ENCODE data around the gene RHBDF2. TPM values are rescaled to one million over a fixed set of nuclear protein-coding genes. Genes with fewer than 3 reads are reported as not detected.

RHBDF2 gene
- total RNA-seq, 2 experiments from 2014 or later: 144 to 173 TPM

DNA sequence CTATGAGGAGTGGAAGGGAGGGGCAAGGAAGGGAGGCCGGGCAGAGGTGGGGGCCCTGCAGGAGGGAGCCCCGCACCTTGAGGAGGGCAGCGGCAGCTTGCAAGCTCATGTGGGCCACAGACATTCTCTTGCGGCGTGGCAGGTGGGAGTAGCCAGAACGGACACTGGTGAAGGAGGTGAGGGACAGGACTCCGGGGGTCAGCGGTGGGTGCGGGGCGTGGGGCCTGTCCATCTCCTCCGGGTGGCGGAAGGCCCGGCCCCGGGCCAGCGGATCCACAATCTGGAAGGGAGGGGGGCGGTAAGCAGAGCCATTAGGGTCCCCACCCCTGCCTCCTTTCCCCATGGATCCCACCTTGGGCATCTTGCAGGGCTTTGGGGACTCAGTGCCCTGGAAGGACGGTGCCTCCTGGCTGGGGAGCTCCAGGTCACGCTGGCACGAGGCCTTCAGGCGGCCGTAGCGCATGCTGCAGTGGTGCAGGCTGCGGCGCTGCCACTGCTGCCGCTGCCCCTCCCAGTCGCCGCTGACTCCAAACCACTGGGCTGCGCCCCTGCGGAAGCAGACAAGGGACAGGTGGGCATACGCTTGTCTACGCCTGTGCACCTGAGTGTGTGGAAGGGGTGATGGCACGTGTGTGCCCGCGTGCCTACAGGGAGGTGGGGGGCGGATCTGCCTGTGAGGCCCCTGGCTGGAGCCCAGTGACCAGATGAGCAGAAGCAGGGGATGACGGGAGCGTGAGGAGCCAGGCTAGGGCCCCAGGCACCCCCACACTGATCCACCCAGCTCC is 22.3 kb downstream of the RHBDF2 start:
- TSS peak; percentile 6 for BruUV-seq (replicated peaks)
- Histone ChIP-seq H2AFZ (ENCODE audit: low read length) (no peak overlapping the region), H3K36me3 (ENCODE audit: insufficient read depth, low read length) (peaks cover 60% of the 10 kb centered on the region), H3K4me1 (ENCODE audit: insufficient read depth, low read length, poor library complexity, severe bottlenecking) (peaks cover 61% of the 10 kb centered on the region), H3K79me2 (ENCODE audit: insufficient read depth, low read depth, low read length) (peaks cover 6% of the 10 kb centered on the region; the same call in 1 of the 2 replicates), H3K4me3 (ENCODE audit: low read depth, low read length, poor library complexity, severe bottlenecking) (peak overlapping the region; percentile 49), H3K9me2 (ENCODE audit: insufficient read depth, low read length) (no peaks in the 10 kb centered on the region), H3K27ac (ENCODE audit: low read depth, low read length, poor library complexity, severe bottlenecking) (peak overlapping the region; percentile 95), H3K9me3 (ENCODE audit: low read length) (no peaks in the 10 kb centered on the region), H3K4me2 (ENCODE audit: low read length) (peak overlapping the region; percentile 63), H4K20me1 (ENCODE audit: insufficient read depth, low read length) (no peaks in the 10 kb centered on the region)
- ChIA-PET POLR2A (interaction anchor here (0.6 to 1.3 kb wide), 5 partner anchors 8 to 34 kb away, joined by 3 read pairs; partner anchors contain the start of gene AANAT), CTCF (ENCODE audit: unreplicated experiment) (no interaction called here)
- DNase-seq (ENCODE audit: low spot score): no peak
- TF ChIP-seq, protein P1, sequence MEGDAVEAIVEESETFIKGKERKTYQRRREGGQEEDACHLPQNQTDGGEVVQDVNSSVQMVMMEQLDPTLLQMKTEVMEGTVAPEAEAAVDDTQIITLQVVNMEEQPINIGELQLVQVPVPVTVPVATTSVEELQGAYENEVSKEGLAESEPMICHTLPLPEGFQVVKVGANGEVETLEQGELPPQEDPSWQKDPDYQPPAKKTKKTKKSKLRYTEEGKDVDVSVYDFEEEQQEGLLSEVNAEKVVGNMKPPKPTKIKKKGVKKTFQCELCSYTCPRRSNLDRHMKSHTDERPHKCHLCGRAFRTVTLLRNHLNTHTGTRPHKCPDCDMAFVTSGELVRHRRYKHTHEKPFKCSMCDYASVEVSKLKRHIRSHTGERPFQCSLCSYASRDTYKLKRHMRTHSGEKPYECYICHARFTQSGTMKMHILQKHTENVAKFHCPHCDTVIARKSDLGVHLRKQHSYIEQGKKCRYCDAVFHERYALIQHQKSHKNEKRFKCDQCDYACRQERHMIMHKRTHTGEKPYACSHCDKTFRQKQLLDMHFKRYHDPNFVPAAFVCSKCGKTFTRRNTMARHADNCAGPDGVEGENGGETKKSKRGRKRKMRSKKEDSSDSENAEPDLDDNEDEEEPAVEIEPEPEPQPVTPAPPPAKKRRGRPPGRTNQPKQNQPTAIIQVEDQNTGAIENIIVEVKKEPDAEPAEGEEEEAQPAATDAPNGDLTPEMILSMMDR (conservative IDR thresholded peaks at IDR 0.05; ENCODE audit: low read length): no peak
- intact Hi-C loops (cut with micrococcal nuclease; ENCODE audit: unreplicated experiment): no loop called here

DNA sequence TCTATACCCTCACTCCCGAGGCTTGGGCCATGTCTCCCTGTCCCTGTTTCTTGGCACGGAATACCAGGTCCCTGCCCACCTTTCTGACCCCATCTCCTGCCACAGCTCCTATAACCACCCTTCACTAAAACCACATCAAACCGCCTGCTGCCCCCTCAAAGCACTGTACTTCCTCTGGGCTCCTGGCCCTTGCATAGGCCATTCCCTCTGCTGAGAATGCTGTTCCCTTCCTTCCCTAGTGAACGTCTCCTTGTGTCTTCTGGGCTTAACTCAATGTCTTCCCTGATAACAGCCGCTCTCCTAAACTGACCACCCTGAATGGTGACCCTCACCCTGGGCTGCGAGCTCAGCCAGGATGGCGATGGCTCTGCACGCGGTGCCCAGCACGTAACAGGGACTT is 23.1 kb downstream of the RHBDF2 start:
- Histone ChIP-seq H3K27ac (ENCODE audit: low read depth, low read length, poor library complexity, severe bottlenecking) (no peak overlapping the region), H3K4me1 (ENCODE audit: insufficient read depth, low read length, poor library complexity, severe bottlenecking) (peaks cover 53% of the 10 kb centered on the region), H2AFZ (ENCODE audit: low read length) (no peak overlapping the region), H3K4me3 (ENCODE audit: low read depth, low read length, poor library complexity, severe bottlenecking) (no peak overlapping the region), H3K36me3 (ENCODE audit: insufficient read depth, low read length) (peaks cover 64% of the 10 kb centered on the region), H3K9me3 (ENCODE audit: low read length) (no peaks in the 10 kb centered on the region), H3K79me2 (ENCODE audit: insufficient read depth, low read depth, low read length) (peaks cover 6% of the 10 kb centered on the region; the same call in 1 of the 2 replicates), H4K20me1 (ENCODE audit: insufficient read depth, low read length) (no peaks in the 10 kb centered on the region), H3K9me2 (ENCODE audit: insufficient read depth, low read length) (no peaks in the 10 kb centered on the region), H3K4me2 (ENCODE audit: low read length) (no peak overlapping the region)
- DNase-seq (ENCODE audit: low spot score): no peak
- BruUV-seq (replicated peaks): no TSS peak
- POLR2A ChIA-PET: interaction anchor here (0.9 to 1.3 kb wide), 3 partner anchors 21 to 29 kb away, joined by 3 read pairs; no protein-coding TSS in a partner anchor
- intact Hi-C loops (cut with micrococcal nuclease; ENCODE audit: unreplicated experiment): no loop called here
- CTCF ChIA-PET (ENCODE audit: unreplicated experiment): no interaction called here
- TF ChIP-seq, protein P1 (conservative IDR thresholded peaks at IDR 0.05; ENCODE audit: low read length): no peak
- TF ChIP-seq EZH2phosphoT487 (IDR thresholded peaks at IDR 0.05; ENCODE audit: borderline replicate concordance, low read depth, low read length): no peak

DNA sequence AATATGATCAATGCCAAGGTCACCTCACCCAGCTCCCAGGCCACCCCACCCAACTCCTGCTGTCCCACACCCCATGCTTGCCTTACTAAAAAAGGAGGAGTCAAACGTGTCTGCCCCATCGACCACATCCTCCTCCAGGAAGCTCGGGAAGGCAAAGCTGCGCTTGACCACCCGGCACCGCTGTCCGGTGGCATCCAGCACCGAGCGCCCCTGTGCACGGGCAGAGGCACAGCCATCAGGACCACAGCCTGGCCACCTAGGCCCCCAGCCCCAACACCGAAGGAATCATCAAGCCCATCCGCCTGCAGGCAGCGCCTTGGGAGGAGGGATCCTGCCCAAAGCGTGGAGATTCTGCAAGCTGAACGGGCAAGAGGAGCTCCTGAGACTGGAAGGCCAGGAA is 23.6 kb downstream of the RHBDF2 start:
- Histone ChIP-seq H3K9me3 (ENCODE audit: low read length) (no peaks in the 10 kb centered on the region), H3K4me3 (ENCODE audit: low read depth, low read length, poor library complexity, severe bottlenecking) (no peak overlapping the region), H3K9me2 (ENCODE audit: insufficient read depth, low read length) (no peaks in the 10 kb centered on the region), H3K79me2 (ENCODE audit: insufficient read depth, low read depth, low read length) (peaks cover 6% of the 10 kb centered on the region; the same call in 1 of the 2 replicates), H4K20me1 (ENCODE audit: insufficient read depth, low read length) (no peaks in the 10 kb centered on the region), H3K27ac (ENCODE audit: low read depth, low read length, poor library complexity, severe bottlenecking) (no peak overlapping the region), H3K4me1 (ENCODE audit: insufficient read depth, low read length, poor library complexity, severe bottlenecking) (peaks cover 48% of the 10 kb centered on the region), H3K4me2 (ENCODE audit: low read length) (no peak overlapping the region), H2AFZ (ENCODE audit: low read length) (no peak overlapping the region), H3K36me3 (ENCODE audit: insufficient read depth, low read length) (peaks cover 69% of the 10 kb centered on the region)
- POLR2A ChIA-PET: interaction anchor here (0.9 to 1.3 kb wide), 3 partner anchors 22 to 26 kb away, joined by 3 read pairs; no protein-coding TSS in a partner anchor
- CTCF ChIA-PET (ENCODE audit: unreplicated experiment): interaction anchor here (0.5 kb wide), 1 partner anchor 26 kb away, joined by 3 read pairs; no protein-coding TSS in a partner anchor
- no peak for DNase-seq (ENCODE audit: low spot score)
- BruUV-seq (replicated peaks): no TSS peak
- intact Hi-C loops (cut with micrococcal nuclease; ENCODE audit: unreplicated experiment): no loop called here
- TF ChIP-seq, protein P1 (conservative IDR thresholded peaks at IDR 0.05; ENCODE audit: low read length): no peak
- TF ChIP-seq EZH2phosphoT487 (IDR thresholded peaks at IDR 0.05; ENCODE audit: borderline replicate concordance, low read depth, low read length): no peak
